HG02840 (cell line): ENCODE measurements around the gene TTYH1.
"Not testable (repeated sequence)": the region's sequence is repeated elsewhere in the genome, so short reads cannot be mapped to it uniquely, and the experiment has no call there.

Experiments
- ATAC-seq: cut with Tn5 transposase; IDR thresholded peaks from one replicate; pipeline ENCODE4 v1.9.1; 2021; ENCODE audit warnings: mild to moderate bottlenecking, moderate library complexity, moderate number of reproducible peaks; ENCODE audit not compliant: unreplicated experiment, low FRiP score

TTYH1 gene

GRCh38 chr19:54415208-54415900 is at the start of gene TTYH1:
Gene TTYH1, plus strand, starts transcription at chr19:54415464. Its CDS starts 89 bp downstream, at chr19:54415553.
- no peak for ATAC-seq

GRCh38 chr19:54365798-54366197 is 49.5 kb upstream of the TTYH1 start:
- ATAC-seq = not testable (repeated sequence)

- ATAC-seq = no peak
Observed at GRCh38 chr19:54366811-54367210, 48.5 kb upstream of the TTYH1 start.

GRCh38 chr19:54369082-54369687 is 46.1 kb upstream of the TTYH1 start:
- no peak for ATAC-seq

GRCh38 chr19:54369688-54370433 is 45.4 kb upstream of the TTYH1 start:
- ATAC-seq = not testable (repeated sequence)

- ATAC-seq = not testable (repeated sequence)
Observed at GRCh38 chr19:54370434-54370796, 44.8 kb upstream of the TTYH1 start.

GRCh38 chr19:54371453-54371852 is 43.8 kb upstream of the TTYH1 start:
- ATAC-seq = not testable (repeated sequence)

GRCh38 chr19:54373781-54374631 is 41.3 kb upstream of the TTYH1 start:
- ATAC-seq = no peak

- not testable (repeated sequence) for ATAC-seq
Observed at GRCh38 chr19:54375181-54375938, 39.9 kb upstream of the TTYH1 start.

GRCh38 chr19:54376610-54377285 is 38.5 kb upstream of the TTYH1 start:
- ATAC-seq = no peak

- ATAC-seq = no peak
Observed at GRCh38 chr19:54379187-54379678, 36.0 kb upstream of the TTYH1 start.

GRCh38 chr19:54380897-54381296 is 34.4 kb upstream of the TTYH1 start:
- no peak for ATAC-seq

- not testable (repeated sequence) for ATAC-seq
Observed at GRCh38 chr19:54382041-54382440, 33.2 kb upstream of the TTYH1 start.

- ATAC-seq = no peak
Observed at GRCh38 chr19:54383330-54383729, 31.9 kb upstream of the TTYH1 start.

GRCh38 chr19:54387991-54388801 is 27.1 kb upstream of the TTYH1 start:
- no peak for ATAC-seq

GRCh38 chr19:54388802-54389139 is 26.5 kb upstream of the TTYH1 start:
- ATAC-seq = no peak

- ATAC-seq = no peak
Observed at GRCh38 chr19:54389553-54389952, 25.7 kb upstream of the TTYH1 start.

GRCh38 chr19:54390942-54391577 is 24.2 kb upstream of the TTYH1 start:
- no peak for ATAC-seq
